ENCODE measurements around the gene PEX26. TPM values are rescaled to one million over a fixed set of nuclear protein-coding genes. Genes with fewer than 3 reads are reported as not detected.

Gene PEX26
- total RNA-seq, 6 experiments from 2014 or later = 22.7 to 42.5 (median 25.0) TPM

DNA sequence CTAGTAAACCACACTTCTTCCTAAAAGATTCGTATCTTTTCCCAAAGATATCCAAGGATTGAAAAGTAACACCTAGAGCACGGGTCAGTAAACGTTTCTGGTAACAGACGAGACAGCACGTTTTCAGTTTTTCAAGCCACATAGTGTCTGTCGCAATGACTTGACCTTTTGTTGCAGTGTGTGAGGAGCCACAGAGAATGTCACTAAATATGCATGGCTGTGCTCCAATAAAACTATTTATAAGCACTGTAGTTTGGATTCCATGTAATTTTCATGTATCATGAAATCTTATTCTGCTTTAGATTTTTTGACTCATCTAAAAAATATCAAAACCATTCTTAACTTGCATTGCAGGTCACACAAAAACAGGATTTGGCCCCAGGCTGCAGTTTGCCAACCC, 35.1 kb upstream of the PEX26 start:
- Histone ChIP-seq H3K36me3 (no peaks in the 10 kb centered on the region), H3K4me1 (peaks cover 2 to 39% (median 16%) of the 10 kb centered on the region in 4 donors), H3K9me3 (no peaks in the 10 kb centered on the region), H3K27ac (peak overlapping the region; percentile 66 to 83 (median 68)), H3K4me3 (no peak overlapping the region), H3K27me3 (no peaks in the 10 kb centered on the region)
- DNase-seq (peak in 1 of 3 donors; percentile 65), ATAC-seq (peak; percentile 48 to 69 (median 54))
- intact Hi-C loops (cut with DNase I) = no loop called here
- WGBS (ENCODE audit: insufficient coverage, low coverage, low lambda C conversion rate, missing lambda C conversion rate) = 40% methylated on average over 6 of the region's 6 CpGs
- TF ChIP-seq, protein P1, sequence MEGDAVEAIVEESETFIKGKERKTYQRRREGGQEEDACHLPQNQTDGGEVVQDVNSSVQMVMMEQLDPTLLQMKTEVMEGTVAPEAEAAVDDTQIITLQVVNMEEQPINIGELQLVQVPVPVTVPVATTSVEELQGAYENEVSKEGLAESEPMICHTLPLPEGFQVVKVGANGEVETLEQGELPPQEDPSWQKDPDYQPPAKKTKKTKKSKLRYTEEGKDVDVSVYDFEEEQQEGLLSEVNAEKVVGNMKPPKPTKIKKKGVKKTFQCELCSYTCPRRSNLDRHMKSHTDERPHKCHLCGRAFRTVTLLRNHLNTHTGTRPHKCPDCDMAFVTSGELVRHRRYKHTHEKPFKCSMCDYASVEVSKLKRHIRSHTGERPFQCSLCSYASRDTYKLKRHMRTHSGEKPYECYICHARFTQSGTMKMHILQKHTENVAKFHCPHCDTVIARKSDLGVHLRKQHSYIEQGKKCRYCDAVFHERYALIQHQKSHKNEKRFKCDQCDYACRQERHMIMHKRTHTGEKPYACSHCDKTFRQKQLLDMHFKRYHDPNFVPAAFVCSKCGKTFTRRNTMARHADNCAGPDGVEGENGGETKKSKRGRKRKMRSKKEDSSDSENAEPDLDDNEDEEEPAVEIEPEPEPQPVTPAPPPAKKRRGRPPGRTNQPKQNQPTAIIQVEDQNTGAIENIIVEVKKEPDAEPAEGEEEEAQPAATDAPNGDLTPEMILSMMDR (IDR thresholded peaks at IDR 0.05) = no peak
- TF ChIP-seq POLR2A (IDR thresholded peaks at IDR 0.05) = no peak

DNA sequence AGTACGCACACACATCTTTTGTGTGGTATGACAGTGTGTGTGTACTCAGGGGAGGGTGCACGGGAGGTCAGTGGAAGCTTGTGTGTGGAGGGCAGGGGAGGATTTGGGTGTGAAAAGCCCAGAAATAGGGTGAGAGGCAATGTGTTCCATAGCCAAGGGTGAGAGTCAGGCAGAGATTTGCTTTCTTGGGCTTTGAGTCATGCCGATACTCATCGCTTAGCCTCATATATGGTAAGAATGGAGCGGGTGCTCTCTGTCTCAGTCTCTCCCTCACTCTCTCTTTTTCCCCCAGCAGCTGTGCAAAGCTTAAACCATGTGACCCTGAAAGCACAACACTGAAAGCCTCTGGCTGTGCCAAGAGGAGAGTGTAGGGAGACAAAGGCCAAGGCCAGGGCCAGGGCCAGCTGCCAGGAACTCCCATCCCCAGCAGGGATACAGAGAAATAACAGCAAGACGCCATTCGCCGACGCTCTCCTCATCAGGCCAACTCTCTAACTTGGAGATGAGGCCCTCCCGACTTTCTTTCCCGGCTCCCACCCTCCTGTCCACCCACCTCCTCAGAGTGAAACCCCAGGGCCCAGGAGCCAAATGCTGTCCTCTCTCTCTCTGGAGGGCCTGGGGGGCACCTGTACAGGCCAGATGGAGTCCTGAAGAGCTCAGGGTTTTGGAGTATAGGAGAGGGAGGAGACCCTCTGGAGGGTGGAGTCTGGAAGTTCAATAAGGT, 33.1 kb upstream of the PEX26 start:
- Histone ChIP-seq H3K36me3 (no peaks in the 10 kb centered on the region), H3K4me1 (peaks cover 2 to 39% (median 16%) of the 10 kb centered on the region in 4 donors), H3K4me3 (no peak overlapping the region), H3K9me3 (no peaks in the 10 kb centered on the region), H3K27ac (peak overlapping the region; percentile 64 to 83 (median 75)), H3K27me3 (no peaks in the 10 kb centered on the region)
- ATAC-seq (peak; percentile 87 to 95 (median 91)), DNase-seq (peak; percentile 85 to 92 (median 88))
- 22% methylated on average over 5 of the region's 11 CpGs for WGBS (ENCODE audit: insufficient coverage, low coverage, low lambda C conversion rate, missing lambda C conversion rate)
- TF ChIP-seq POLR2A (IDR thresholded peaks at IDR 0.05) = no peak
- TF ChIP-seq, protein P1 (IDR thresholded peaks at IDR 0.05) = no peak
- intact Hi-C loops (cut with DNase I) = no loop called here

DNA sequence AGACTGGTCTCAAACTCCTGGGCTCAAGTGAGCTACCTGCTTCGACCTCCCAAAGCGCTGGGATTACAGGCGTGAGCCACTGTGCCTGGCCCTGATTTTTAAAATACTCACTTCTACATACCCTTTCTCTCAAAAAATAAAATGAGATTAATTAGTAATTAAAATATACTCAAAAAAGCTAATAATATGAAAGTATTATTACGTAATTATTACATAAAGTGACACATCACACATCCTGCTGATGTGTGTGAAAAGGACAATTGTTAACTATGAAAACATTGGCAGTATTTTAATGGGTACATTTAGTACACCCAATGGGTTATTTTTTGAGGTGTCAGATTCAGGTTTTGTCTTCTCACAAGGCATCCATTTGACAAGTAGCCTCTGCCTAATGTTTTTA, 32.0 kb upstream of the PEX26 start:
- H3K27ac ChIP-seq = no peak overlapping the region
- H3K4me1 ChIP-seq = peaks cover 0 to 32% (median 16%) of the 10 kb centered on the region in 4 donors
- no peaks in the 10 kb centered on the region for H3K36me3 ChIP-seq
- 95% methylated on average over 3 of the region's 4 CpGs for WGBS (ENCODE audit: insufficient coverage, low coverage, low lambda C conversion rate, missing lambda C conversion rate)
- ATAC-seq (no peak), DNase-seq (no peak)
- H3K27me3 ChIP-seq = no peaks in the 10 kb centered on the region
- no peak overlapping the region for H3K4me3 ChIP-seq
- intact Hi-C loops (cut with DNase I) = no loop called here
- TF ChIP-seq, protein P1 (IDR thresholded peaks at IDR 0.05) = no peak
- no peak for TF ChIP-seq POLR2A (IDR thresholded peaks at IDR 0.05)
- H3K9me3 ChIP-seq = no peaks in the 10 kb centered on the region

DNA sequence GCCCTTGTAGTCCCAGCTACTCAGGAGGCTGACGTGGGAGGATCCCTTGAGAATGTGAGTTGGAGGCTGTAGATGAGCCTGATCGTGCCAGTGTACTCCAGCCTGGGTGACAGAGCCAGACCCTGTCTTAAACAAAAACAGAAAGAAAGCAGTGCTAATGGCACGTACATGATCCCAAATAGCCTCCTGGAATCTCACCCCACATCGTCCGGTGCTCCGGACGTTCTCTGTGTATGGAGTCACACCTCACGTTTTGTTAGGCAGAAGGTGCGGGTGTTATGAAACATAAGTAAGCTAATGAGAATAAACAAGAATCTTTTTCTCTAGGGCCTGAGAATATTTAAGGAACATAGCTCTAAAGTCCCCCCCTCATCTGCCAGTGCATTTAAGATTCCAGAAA, 29.7 kb upstream of the PEX26 start:
- Histone ChIP-seq H3K9me3 (no peaks in the 10 kb centered on the region), H3K36me3 (no peaks in the 10 kb centered on the region), H3K4me3 (peak overlapping the region in 1 of 3 donors; percentile 2), H3K27me3 (no peaks in the 10 kb centered on the region), H3K27ac (no peak overlapping the region), H3K4me1 (peaks cover 0 to 23% (median 13%) of the 10 kb centered on the region in 4 donors)
- WGBS (ENCODE audit: insufficient coverage, low coverage, low lambda C conversion rate, missing lambda C conversion rate) = 78% methylated on average over 4 of the region's 9 CpGs
- no peak for ATAC-seq
- no peak for DNase-seq
- intact Hi-C loops (cut with DNase I) = no loop called here
- TF ChIP-seq, protein P1 (IDR thresholded peaks at IDR 0.05) = no peak
- no peak for TF ChIP-seq POLR2A (IDR thresholded peaks at IDR 0.05)

Measured in right lobe of liver (tissue), 6 donors.